GM21737 (cell line): Measurements from ENCODE around the gene CD247.

Experiments used
- ATAC-seq: cut with Tn5 transposase; IDR thresholded peaks from one replicate; pipeline ENCODE4 v1.9.1; 2021; ENCODE audit warnings: mild to moderate bottlenecking, moderate library complexity; ENCODE audit not compliant: unreplicated experiment

CD247 gene

GRCh38 chr1:167440776-167441175 lies 77.6 kb downstream of the CD247 start:
- ATAC-seq, result no peak

- ATAC-seq, result no peak
Measured at GRCh38 chr1:167440345-167440744, 78.0 kb downstream of the CD247 start.

- ATAC-seq, result no peak
Measured at GRCh38 chr1:167439301-167439988, 78.9 kb downstream of the CD247 start.

GRCh38 chr1:167438171-167439138 lies 79.9 kb downstream of the CD247 start:
- no peak for ATAC-seq

GRCh38 chr1:167435484-167435883 lies 82.8 kb downstream of the CD247 start:
- ATAC-seq, result no peak

GRCh38 chr1:167434306-167434705 lies 84.0 kb downstream of the CD247 start:
- no peak for ATAC-seq

GRCh38 chr1:167433884-167434283 lies 84.4 kb downstream of the CD247 start:
- ATAC-seq, result no peak

GRCh38 chr1:167432780-167433179 lies 85.5 kb downstream of the CD247 start:
- ATAC-seq, result no peak

- ATAC-seq, result no peak
Measured at GRCh38 chr1:167431909-167432650, 86.2 kb downstream of the CD247 start.

GRCh38 chr1:167431261-167431908 lies 86.9 kb downstream of the CD247 start:
- ATAC-seq, result peak; percentile 37

GRCh38 chr1:167430849-167431242 lies 87.5 kb downstream of the CD247 start:
- peak; percentile 25 for ATAC-seq

- peak; percentile 34 for ATAC-seq
Measured at GRCh38 chr1:167430134-167430848, 88.0 kb downstream of the CD247 start.

- peak; percentile 42 for ATAC-seq
Measured at GRCh38 chr1:167429612-167430011, 88.7 kb downstream of the CD247 start.

- no peak for ATAC-seq
Measured at GRCh38 chr1:167428395-167428794, 89.9 kb downstream of the CD247 start.

GRCh38 chr1:167427848-167428247 lies 90.5 kb downstream of the CD247 start:
- no peak for ATAC-seq

GRCh38 chr1:167426716-167427115 lies 91.6 kb downstream of the CD247 start:
- ATAC-seq, result no peak

GRCh38 chr1:167425482-167425881 lies 92.8 kb downstream of the CD247 start:
- ATAC-seq, result no peak

- ATAC-seq, result no peak
Measured at GRCh38 chr1:167423684-167424619, 94.4 kb downstream of the CD247 start.

- no peak for ATAC-seq
Measured at GRCh38 chr1:167420510-167420909, 97.8 kb downstream of the CD247 start.
